ENCODE measurements around the gene CD58.

GRCh38 chr1:116573431-116574095 lies 2.7 kb upstream of the CD58 start:
- no peak for TF ChIP-seq FOXM1 (IDR thresholded peaks at IDR 0.05; ENCODE audit: low read depth)
- TF ChIP-seq USF2 (IDR thresholded peaks at IDR 0.05; ENCODE audit: borderline replicate concordance, low read depth, low read length) = no peak
- no peak for TF ChIP-seq MXI1 (IDR thresholded peaks at IDR 0.05; ENCODE audit: low read depth, low read length)
- no peak for TF ChIP-seq CTCF (IDR thresholded peaks at IDR 0.05)
- no peak for TF ChIP-seq SMC3 (IDR thresholded peaks at IDR 0.05; ENCODE audit: low read depth, low read length)
